T-helper 1 cell treated with Interleukin-12 subunit alpha and Interleukin-12 subunit beta and Interleukin-4 antibody, amounts not matched to agents 30 ng/mL and 1 ng/mL, for 36 hours (primary cell): Measurements from ENCODE around the gene BANF1. TPM values are rescaled to one million over a fixed set of nuclear protein-coding genes. Genes with fewer than 3 reads are reported as not detected.

Experiments used
- total RNA-seq: library from RNA; stranded (reverse); gene quantifications from 2 replicates; pipeline ENCODE4 v1.2.3, GENCODE V29; 2022

BANF1 gene
- total RNA-seq, 1 donor from 2014 or later, result 217 TPM

Other genes with a start within 250 kb of the BANF1 start
- gene AP5B1, start 221.5 kb upstream of the BANF1 start, total RNA-seq, result 18.0 and 18.1 TPM in 2 replicates
- gene OVOL1, start 215.4 kb upstream of the BANF1 start, total RNA-seq, result not detected in 2 replicates
- gene SNX32, start 168.5 kb upstream of the BANF1 start, total RNA-seq, result 2.3 and 2.9 TPM in 2 replicates
- 1,611 and 1,643 TPM in 2 replicates for gene CFL1, start 144.3 kb upstream of the BANF1 start, total RNA-seq
- gene MUS81, start 142.1 kb upstream of the BANF1 start, total RNA-seq, result 100 and 103 TPM in 2 replicates
- gene EFEMP2, start 129.7 kb upstream of the BANF1 start, total RNA-seq, result 7.2 TPM in 2 replicates
- 28.8 and 29.5 TPM in 2 replicates for gene CTSW, start 122.7 kb upstream of the BANF1 start, total RNA-seq
- gene FIBP, start 114.0 kb upstream of the BANF1 start, total RNA-seq, result 85.3 and 88.7 TPM in 2 replicates
- gene CCDC85B, start 111.8 kb upstream of the BANF1 start, total RNA-seq, result 46.9 and 47.7 TPM in 2 replicates
- gene FOSL1, start 102.1 kb upstream of the BANF1 start, total RNA-seq, result 3.0 and 6.0 TPM in 2 replicates
- 29.3 and 29.5 TPM in 2 replicates for gene C11orf68, start 83.4 kb upstream of the BANF1 start, total RNA-seq
- gene DRAP1, start 83.1 kb upstream of the BANF1 start, total RNA-seq, result 160 and 165 TPM in 2 replicates
- not detected in 2 replicates for gene TSGA10IP, start 57.0 kb upstream of the BANF1 start, total RNA-seq
- 82.5 and 84.9 TPM in 2 replicates for gene SART1, start 40.8 kb upstream of the BANF1 start, total RNA-seq
- 48.8 and 53.5 TPM in 2 replicates for gene EIF1AD, start 346 bp upstream of the BANF1 start, total RNA-seq
- 0.59 and 0.66 TPM in 2 replicates for gene CST6, start 9.5 kb downstream of the BANF1 start, total RNA-seq
- 0.32 TPM in 1 of 2 replicates, not detected in the other for gene CATSPER1, start 24.0 kb downstream of the BANF1 start, total RNA-seq
- gene GAL3ST3, start 46.7 kb downstream of the BANF1 start, total RNA-seq, result not detected in 2 replicates
- 218 and 235 TPM in 2 replicates for gene SF3B2, start 49.9 kb downstream of the BANF1 start, total RNA-seq
- gene PACS1, start 67.8 kb downstream of the BANF1 start, total RNA-seq, result 90.5 and 91.2 TPM in 2 replicates